K562 (cell line): Measurements from ENCODE around the gene RPL14. TPM values are rescaled to one million over a fixed set of nuclear protein-coding genes. Genes with fewer than 3 reads are reported as not detected.

Experiments
- ATAC-seq: fragments of 200-7000 bp; cut with Tn5 transposase; 3 replicates; pipeline ENCODE4 v1.9.1; 2020; ENCODE audit warnings: moderate library complexity
- BruUV-seq: library from RNA; stranded (reverse); fragments of 400-500 nt; replicated peaks from 2 replicates; lab custom pipeline; 2021; lab: Mats Ljungman, UMichigan
- CTCF ChIA-PET: fragments of 300-600 bp; formaldehyde crosslinking; extraction: SDS; loops from one replicate; lab custom pipeline; 2021; ENCODE audit warnings: low intra/inter-chr PET ratio; lab: Yijun Ruan, JAX
- POLR2A ChIA-PET: fragments of 300-600, 350-650 bp; sonication (Branson Sonifier 250); formaldehyde crosslinking; extraction: SDS; loops from one replicate; lab custom pipeline; 2021; ENCODE audit warnings: antibody characterized with exemption, inconsistent platforms; lab: Yijun Ruan, JAX
- DNase-seq, 4 experiments: peaks; one replicate each; pipeline versions ENCODE4 v3.0.0 to v3.0.0-alpha.2; 2011 to 2018; ENCODE audit warnings: low spot score in 3 of 4, mixed read lengths in 3 of 4; ENCODE audit errors: extremely low read depth in 1 of 4
- FAIRE-seq: peaks from 2 replicates; lab custom pipeline; 2011; peaks lifted over from hg19 to GRCh38; lab: Jason Lieb, UNC
- H2AFZ ChIP-seq: 2 replicates; pipeline ENCODE4 v1.6.0; 2011; ENCODE audit warnings: low read depth, low read length, control low read depth, inconsistent platforms
- H3K27ac ChIP-seq: fragments of 200-600 bp; 3 replicates; pipeline ENCODE4 v1.8.0; 2011; ENCODE audit warnings: low read depth, mild to moderate bottlenecking, control low read depth, inconsistent platforms, low read length, moderate library complexity, mixed read lengths; ENCODE audit errors: extremely low read depth
- H3K27me3 ChIP-seq, 2 experiments: fragments of 300-600 bp in 1 of 2; 2 replicates in 1 of 2; 3 replicates in 1 of 2; pipeline versions ENCODE4 v1.6.0 to v1.8.0; 2011; ENCODE audit warnings: inconsistent platforms in 2 of 2, low read length in 2 of 2, mild to moderate bottlenecking in 1 of 2, mixed read lengths in 1 of 2, moderate library complexity in 1 of 2; ENCODE audit not compliant: control insufficient read depth in 2 of 2, insufficient read depth in 2 of 2
- H3K36me3 ChIP-seq: fragments of 300-600 bp; 3 replicates; pipeline ENCODE4 v1.8.0; 2011; ENCODE audit warnings: mild to moderate bottlenecking, low read length, inconsistent platforms; ENCODE audit not compliant: control insufficient read depth, insufficient read depth
- H3K4me1 ChIP-seq, 2 experiments: fragments of 200-600 bp in 1 of 2; replicated peaks in 1 of 2; 2 replicates in 1 of 2; 3 replicates in 1 of 2; pipeline versions ENCODE4 v1.5.1 to v1.8.0; 2011; ENCODE audit warnings: inconsistent platforms in 2 of 2, low read length in 2 of 2, mild to moderate bottlenecking in 1 of 2, mixed read lengths in 1 of 2, moderate library complexity in 1 of 2; ENCODE audit not compliant: control insufficient read depth in 2 of 2, insufficient read depth in 2 of 2
- H3K4me2 ChIP-seq: 2 replicates; pipeline ENCODE4 v1.6.1; 2011; ENCODE audit warnings: low read length, control low read depth, inconsistent platforms, mixed read lengths; ENCODE audit not compliant: insufficient read depth
- H3K4me3 ChIP-seq: fragments of 200-600 bp; sonication (generic), shearing (Covaris generic); 2 replicates; pipeline ENCODE4 v1.5.1; 2016; ENCODE audit warnings: control low read depth, inconsistent platforms
- H3K79me2 ChIP-seq: fragments of 200-600 bp; 3 replicates; pipeline ENCODE4 v1.8.0; 2011; ENCODE audit warnings: low read length, inconsistent platforms; ENCODE audit not compliant: control insufficient read depth, insufficient read depth
- H3K9ac ChIP-seq, 2 experiments: 2 replicates each; pipeline versions ENCODE4 v1.6.0 to v1.6.1; 2011; ENCODE audit warnings: low read depth in 2 of 2, low read length in 2 of 2, control low read depth in 1 of 2, inconsistent platforms in 1 of 2, mild to moderate bottlenecking in 1 of 2, mixed read lengths in 1 of 2; ENCODE audit not compliant: insufficient read depth in 1 of 2
- H3K9me1 ChIP-seq: one replicate; pipeline ENCODE4 v1.6.0; 2011; ENCODE audit warnings: inconsistent platforms, mild to moderate bottlenecking, low read length, moderate library complexity; ENCODE audit not compliant: control insufficient read depth, insufficient read depth
- H3K9me3 ChIP-seq: replicated peaks from 2 replicates; pipeline ENCODE4 v1.5.1; 2011; ENCODE audit warnings: low read depth, low read length, inconsistent platforms; ENCODE audit not compliant: control insufficient read depth, insufficient read depth
- H4K20me1 ChIP-seq: replicated peaks from 2 replicates; pipeline ENCODE4 v1.6.1; 2011; ENCODE audit warnings: low read length, inconsistent platforms, mixed read lengths; ENCODE audit not compliant: control insufficient read depth, insufficient read depth
- BRD4 ChIP-seq: fragments of 200-600 bp; sonication (generic); IDR thresholded peaks from 2 replicates; pipeline ENCODE4 v1.6.1; 2017; ENCODE audit warnings: inconsistent platforms
- ELF2 ChIP-seq: fragments of 250-450 bp; sonication (Bioruptor Pico); IDR thresholded peaks from 2 replicates; pipeline ENCODE4 v1.5.0; 2021; ENCODE audit warnings: mild to moderate bottlenecking
- HDGF ChIP-seq: fragments of 450-650 bp; IDR thresholded peaks from 2 replicates; pipeline ENCODE4 v1.6.1; 2016
- HEY1 ChIP-seq: fragments of 250-450 bp; sonication (Bioruptor Pico); IDR thresholded peaks from 2 replicates; pipeline ENCODE4 v1.5.0; 2020; ENCODE audit warnings: mild to moderate bottlenecking, moderate library complexity, borderline replicate concordance
- MCM2 ChIP-seq: fragments of 450-650 bp; IDR thresholded peaks from 2 replicates; pipeline ENCODE4 v1.6.1; 2017; ENCODE audit warnings: low read depth, mild to moderate bottlenecking
- MCM7 ChIP-seq, 2 experiments: fragments of 450-650 bp; IDR thresholded peaks; 2 replicates each; pipeline ENCODE4 v1.6.1; 2016 to 2018
- MYNN ChIP-seq, 2 experiments: sonication (generic); formaldehyde crosslinking in 1 of 2; IDR thresholded peaks; 2 replicates each; pipeline versions ENCODE4 v1.5.0 to v1.6.1; 2016 to 2020; ENCODE audit warnings: antibody characterized with exemption in 1 of 2, missing genetic modification reagents in 1 of 2
- NFIC ChIP-seq: fragments of 450-650 bp; IDR thresholded peaks from 2 replicates; pipeline ENCODE4 v1.6.1; 2017; ENCODE audit warnings: mild to moderate bottlenecking, inconsistent platforms
- NFRKB ChIP-seq: fragments of 450-650 bp; IDR thresholded peaks from 2 replicates; pipeline ENCODE4 v1.6.1; 2016; ENCODE audit warnings: low read depth
- NFYB ChIP-seq: IDR thresholded peaks from 2 replicates; pipeline ENCODE4 v1.6.1; 2011; ENCODE audit warnings: mild to moderate bottlenecking, moderate library complexity; ENCODE audit not compliant: insufficient read length; ENCODE audit errors: extremely low read depth
- PHB2 ChIP-seq: fragments of 450-650 bp; IDR thresholded peaks from 2 replicates; pipeline ENCODE4 v1.6.1; 2017; ENCODE audit warnings: low read depth
- POLR2AphosphoS2 ChIP-seq: IDR thresholded peaks from 2 replicates; pipeline ENCODE4 v1.6.1; 2012; ENCODE audit warnings: low read length, improper control_type of control experiment
- POLR2AphosphoS5 ChIP-seq: IDR thresholded peaks from 2 replicates; pipeline ENCODE4 v1.6.1; 2011; ENCODE audit warnings: mild to moderate bottlenecking, low read depth, low read length, moderate library complexity; ENCODE audit not compliant: control insufficient read depth, insufficient read depth
- POLR2G ChIP-seq: fragments of 200-400 bp; formaldehyde crosslinking; IDR thresholded peaks from 2 replicates; pipeline ENCODE4 v1.6.1; 2017; ENCODE audit warnings: low read depth, mild to moderate bottlenecking, antibody characterized with exemption, low read length, moderate library complexity
- POLR2H ChIP-seq: IDR thresholded peaks from 2 replicates; pipeline ENCODE4 v1.6.1; 2016; ENCODE audit warnings: missing genetic modification characterization, low read depth, mild to moderate bottlenecking, control low read depth, missing compliant biosample characterization, moderate library complexity
- RFX7 ChIP-seq: fragments of 250-450 bp; sonication (Bioruptor Pico); IDR thresholded peaks from 2 replicates; pipeline ENCODE4 v1.5.1; 2021; ENCODE audit warnings: mild to moderate bottlenecking
- STAT5B ChIP-seq: fragments of 250-450 bp; sonication (Bioruptor Pico); IDR thresholded peaks from 2 replicates; pipeline ENCODE4 v1.8.0; 2021; ENCODE audit warnings: mild to moderate bottlenecking, inconsistent platforms
- SUPT5H ChIP-seq: fragments of 450-650 bp; IDR thresholded peaks from 2 replicates; pipeline ENCODE4 v1.6.1; 2016
- ZNF175 ChIP-seq: fragments of 200-800 bp; sonication (Bioruptor generic); IDR thresholded peaks from 2 replicates; pipeline ENCODE4 v1.6.1; 2016; ENCODE audit warnings: low read depth, mild to moderate bottlenecking, missing genetic modification characterization, missing compliant biosample characterization
- ZNF217 ChIP-seq: sonication (generic); formaldehyde crosslinking; IDR thresholded peaks from 2 replicates; pipeline ENCODE4 v1.8.0; 2022; ENCODE audit warnings: mild to moderate bottlenecking, missing genetic modification reagents
- whole genome bisulfite sequencing: fragments of 100-300 bp; shearing (Covaris generic); methylation state at CpG from one replicate; pipeline ENCODE4 v1.1.6; 2016; ENCODE audit warnings: low coverage, mixed read lengths; ENCODE audit not compliant: insufficient coverage; ENCODE audit errors: missing lambda C conversion rate; 5-methylcytosine and 5-hydroxymethylcytosine counted together
- in situ Hi-C: fragments of 300-500 bp; cut with MboI; formaldehyde crosslinking; loops from 4 replicates; pipeline ENCODE4 v1.15.0; 2018; ENCODE audit warnings: inconsistent platforms, mixed read lengths
- intact Hi-C: fragments of 100-400 bp; cut with micrococcal nuclease; formaldehyde crosslinking; loops from 2 replicates; pipeline ENCODE4 v1.14.2; 2022
- polyA plus RNA-seq, 8 experiments: library from polyadenylated mRNA; depleted of rRNA in 4 of 8; stranded (reverse) in 5 of 8; unstranded in 3 of 8; fragments of >200 nt; fragmentation: Nextera tagmentation in 2 of 8; fragmentation: Illumina TruSeq in 1 of 8; extraction: Ambion mirVana in 2 of 8; extraction: Trizol in 1 of 8; gene quantifications; 2 replicates each; pipeline versions ENCODE4 v1.2.1 to v1.2.3, GENCODE V29; 2011 to 2014; ENCODE audit warnings: inconsistent platforms in 1 of 8, missing spikeins in 1 of 8
- total RNA-seq, 7 experiments: library from RNA; depleted of rRNA in 6 of 7; stranded (reverse); fragments of >200 nt in 6 of 7; fragmentation: Illumina TruSeq in 2 of 7; extraction: Trizol in 2 of 7; gene quantifications; 2 replicates each; pipeline versions ENCODE4 v1.2.1 to v1.2.3, GENCODE V29; 2011 to 2021; ENCODE audit warnings: low replicate concordance in 1 of 7
- TF ChIP-seq, protein P1 (sequence below): fragments of 200-800 bp; sonication (Bioruptor generic); IDR thresholded peaks from 2 replicates; pipeline ENCODE4 v1.6.1; 2017; ENCODE audit warnings: missing genetic modification characterization, missing compliant biosample characterization

RPL14 gene
- total and polyA plus RNA-seq, 9 of the 15 experiments (the other 6 are each of a cell fraction or from before 2014, with no cell fraction given) = 851 to 4,649 (median 2,133) TPM

DNA sequence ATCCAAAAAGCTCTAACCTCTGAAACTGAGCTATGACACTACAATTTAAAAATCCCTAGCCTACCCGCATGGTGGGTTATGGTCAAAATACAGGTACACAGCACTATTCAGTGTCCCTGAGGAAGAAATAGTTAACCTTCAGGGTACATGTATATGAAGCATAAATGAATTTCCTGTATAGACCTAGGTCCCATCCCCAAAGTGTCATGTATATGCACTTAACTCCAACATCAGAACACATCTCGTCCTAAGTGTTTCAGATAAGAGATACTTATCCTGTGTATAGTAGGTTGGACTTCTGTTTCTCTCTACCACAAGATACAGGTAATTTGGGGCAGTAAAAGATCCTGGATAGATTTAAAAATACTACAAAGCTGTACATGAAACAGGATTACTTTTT lies 6.4 kb downstream of the RPL14 start (continued):
- TF ChIP-seq, protein P1, sequence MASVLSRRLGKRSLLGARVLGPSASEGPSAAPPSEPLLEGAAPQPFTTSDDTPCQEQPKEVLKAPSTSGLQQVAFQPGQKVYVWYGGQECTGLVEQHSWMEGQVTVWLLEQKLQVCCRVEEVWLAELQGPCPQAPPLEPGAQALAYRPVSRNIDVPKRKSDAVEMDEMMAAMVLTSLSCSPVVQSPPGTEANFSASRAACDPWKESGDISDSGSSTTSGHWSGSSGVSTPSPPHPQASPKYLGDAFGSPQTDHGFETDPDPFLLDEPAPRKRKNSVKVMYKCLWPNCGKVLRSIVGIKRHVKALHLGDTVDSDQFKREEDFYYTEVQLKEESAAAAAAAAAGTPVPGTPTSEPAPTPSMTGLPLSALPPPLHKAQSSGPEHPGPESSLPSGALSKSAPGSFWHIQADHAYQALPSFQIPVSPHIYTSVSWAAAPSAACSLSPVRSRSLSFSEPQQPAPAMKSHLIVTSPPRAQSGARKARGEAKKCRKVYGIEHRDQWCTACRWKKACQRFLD (CRISPR knock-in tag) = 0 out of 2 replicates have a peak, but pooled peaks have one; percentile 14
- TF ChIP-seq ZNF217 (CRISPR knock-in tag) = no peak
- TF ChIP-seq, all 486 proteins: peak for 7

DNA sequence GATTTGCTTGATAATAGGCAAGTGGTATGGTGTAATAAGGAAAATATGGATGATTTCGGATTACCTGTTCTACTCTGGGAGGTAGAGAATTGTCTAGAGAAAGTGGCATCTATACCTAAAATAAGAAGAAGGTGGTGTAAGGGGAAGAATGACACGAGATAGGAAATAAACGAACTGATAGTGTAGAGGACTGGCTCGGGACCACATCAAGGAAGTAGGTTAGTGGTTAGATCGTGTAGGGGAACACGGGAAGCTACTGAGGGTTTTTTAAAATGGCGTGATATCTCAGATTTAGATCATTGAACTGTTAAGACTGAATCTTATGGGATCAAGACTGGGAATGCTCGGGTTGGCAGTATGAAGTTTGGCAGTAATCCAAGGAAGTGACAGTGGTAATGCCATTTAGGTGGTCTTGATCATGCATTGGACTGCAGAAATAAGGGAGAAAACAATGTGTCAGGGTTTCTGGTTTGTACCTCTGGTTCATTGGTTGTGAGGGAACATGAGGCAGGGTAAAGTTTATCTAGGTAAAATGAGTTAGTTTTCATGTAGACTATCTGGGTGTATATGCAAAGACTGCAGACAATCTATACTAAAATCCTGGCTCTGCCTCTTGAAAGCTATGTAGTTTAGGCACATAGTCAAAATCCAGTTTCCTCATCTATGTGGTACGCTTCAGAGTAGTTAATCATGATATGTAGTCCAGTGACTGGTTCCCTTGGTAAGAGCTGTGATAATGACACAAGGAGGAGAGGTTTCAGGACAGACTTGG lies 7.4 kb downstream of the RPL14 start:
- Histone ChIP-seq H2AFZ (no peak overlapping the region), H3K9me3 (no peaks in the 10 kb centered on the region), H3K27ac (peak overlapping the region; percentile 2; the same call in 2 of the 3 replicates), H3K9ac (no peak overlapping the region), H4K20me1 (no peaks in the 10 kb centered on the region), H3K9me1 (peaks cover 3% of the 10 kb centered on the region), H3K4me2 (no peak overlapping the region), H3K4me1 (peaks cover 6 to 7% of the 10 kb centered on the region in 2 experiments; a peak in 3 of 5 replicates), H3K27me3 (no peaks in the 10 kb centered on the region), H3K36me3 (peaks cover 60% of the 10 kb centered on the region), H3K79me2 (peaks cover 20% of the 10 kb centered on the region), H3K4me3 (no peak overlapping the region)
- WGBS = 24% methylated on average over 9 of the region's 9 CpGs
- no peak for FAIRE-seq
- ChIA-PET CTCF (no interaction called here), POLR2A (interaction anchor here (0.7 to 7.7 kb wide), 15 partner anchors 8 to 161 kb away, joined by 3 to 102 read pairs (median 4); partner anchors contain the start of genes RPL14, ZNF619, ZNF620 and ZNF621)
- BruUV-seq = no TSS peak
- in situ Hi-C loops (loop anchor here (25.0 kb wide), 1 partner anchor 1052 kb away; the partner anchor contains the start of gene RPSA), intact Hi-C loops (no loop called here)
- ATAC-seq = peak; percentile 51
- peak in 1 of 4 experiments; percentile 47 for DNase-seq
- TF ChIP-seq RFX7 (peak; percentile 6; the same call in 1 of the 2 replicates), STAT5B (CRISPR knock-in tag) (no peak), POLR2G (peak; percentile 56), NFRKB (no peak), MCM2 (no peak), ELF2 (CRISPR knock-in tag) (peak; percentile 71), NFIC (peak; percentile 83), MCM7 (IDR thresholded peaks at IDR 0.05) (0 out of 4 replicates have a peak, but pooled peaks of 1 of the 2 experiments have one; percentile 34), SUPT5H (peak; percentile 82), POLR2AphosphoS2 (peak; percentile 91), NFYB (no peak), ZNF175 (CRISPR knock-in tag) (no peak), MYNN (IDR thresholded peaks at IDR 0.05) (peak; percentile 30; the same call in 1 of the 2 replicates), MYNN (CRISPR knock-in tag; IDR thresholded peaks at IDR 0.05) (no peak), HDGF (no peak), POLR2AphosphoS5 (peak; percentile 26; the same call in 1 of the 2 replicates), BRD4 (0 out of 2 replicates have a peak, but pooled peaks have one; percentile 18), HEY1 (CRISPR knock-in tag) (0 out of 2 replicates have a peak, but pooled peaks have one; percentile 4), POLR2H (peak; percentile 16; the same call in 1 of the 2 replicates), PHB2 (no peak)
